NCI-H446 treated with DMSO at 0.1 percent for 48 hours (cell line): Measurements from ENCODE around the gene KRIT1.

Experiments
- DNase-seq: peaks from one replicate; lab custom pipeline; 2025; lab: John Stamatoyannopoulos, UW

KRIT1 gene

DNA sequence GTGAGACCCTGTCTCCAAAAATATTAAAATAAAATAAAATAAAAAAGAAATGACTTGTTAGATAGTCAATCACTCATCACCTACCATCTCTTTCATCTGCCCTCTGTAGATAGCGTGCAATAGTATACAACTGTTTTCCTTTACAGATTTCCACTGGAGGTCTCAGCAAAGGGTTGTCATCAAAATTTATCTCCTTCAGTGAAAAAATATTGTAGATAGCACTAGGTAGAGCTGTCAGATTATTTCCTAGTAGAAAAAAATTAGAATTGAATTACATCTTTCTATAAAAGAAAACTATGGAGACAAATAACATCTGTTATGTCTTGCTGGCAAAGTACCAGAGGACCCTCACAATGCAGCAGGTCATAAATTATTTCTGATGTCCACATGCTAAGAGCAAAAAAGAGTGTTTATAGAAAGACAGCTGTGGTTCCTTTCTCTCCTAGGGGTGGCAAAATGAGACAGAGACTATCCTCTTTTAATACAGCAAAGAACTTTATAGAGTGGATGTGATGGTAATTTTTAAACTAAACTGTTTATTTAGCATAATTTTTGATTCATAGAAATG is 95.2 kb downstream of the KRIT1 start:
- no peak for DNase-seq

GRCh38 chr7:92149736-92150239 is 95.9 kb downstream of the KRIT1 start:
- no peak for DNase-seq
